ENCODE data around the gene GSN. TPM values are rescaled to one million over a fixed set of nuclear protein-coding genes. Genes with fewer than 3 reads are reported as not detected.

The GSN gene
- total and polyA plus RNA-seq, 11 donors: 379 to 2,088 (median 689) TPM

DNA sequence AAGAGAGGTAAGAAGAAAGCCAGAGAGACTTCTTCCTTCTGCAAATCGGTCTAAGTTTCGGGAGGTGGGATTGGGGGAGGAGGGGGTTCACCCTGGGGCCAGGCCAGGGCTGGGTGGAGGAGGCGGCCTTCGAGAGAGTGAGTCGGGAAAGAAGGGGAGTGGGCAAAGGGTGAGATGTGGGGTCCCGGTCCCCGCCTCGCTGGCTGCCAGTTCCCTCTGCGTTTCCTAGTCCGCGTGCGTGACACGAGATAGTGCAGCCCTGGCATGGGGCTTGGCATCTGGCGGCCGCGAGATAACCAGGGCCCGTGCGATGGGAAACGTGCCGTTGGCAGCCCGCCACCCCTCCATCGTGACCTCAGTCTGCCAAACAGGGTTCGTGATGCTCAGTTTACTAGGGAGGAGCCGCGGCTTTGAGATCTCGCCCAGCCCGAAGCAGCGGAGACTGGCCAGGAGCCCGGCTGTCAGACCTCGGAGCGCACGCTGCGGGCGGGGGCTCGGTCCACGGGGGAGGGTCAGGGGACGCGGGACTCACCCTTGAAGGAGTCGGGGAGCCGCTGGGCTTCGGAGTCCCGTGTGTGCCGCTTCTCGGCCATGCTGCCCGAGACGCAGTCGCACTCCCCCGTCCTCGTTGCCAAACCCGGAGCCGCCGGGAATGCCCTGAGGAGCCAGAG is 101.8 kb downstream of the GSN start, which contains the start of gene STOM:
Gene STOM, minus strand, starts transcription at position 656 of the 671 bp plus-strand sequence. Its CDS starts 63 bp downstream, at position 593.
- WGBS, 4 donors: 0 to 1% (median 0%) methylated on average over 25 to 52 of the region's 52 CpGs
- Histone ChIP-seq H3K4me1 (peaks cover 12 to 78% (median 69%) of the 10 kb centered on the region in 12 donors), H3K36me3 (peaks cover 0 to 22% (median 13%) of the 10 kb centered on the region in 9 donors), H3K9me3 (no peaks in the 10 kb centered on the region), H3K27me3 (no peaks in the 10 kb centered on the region), H3K4me3 (peak within 1 kb of the TSS; percentile 19 to 88 (median 78)), H3K27ac (peak within 1 kb of the TSS; percentile 91 to 99 (median 96))
- DNase-seq: peak; percentile 89 to 95 (median 93)
- peak; percentile 94 to 100 for TF ChIP-seq POLR2A (IDR thresholded peaks at IDR 0.05)
- TF ChIP-seq, protein P1, sequence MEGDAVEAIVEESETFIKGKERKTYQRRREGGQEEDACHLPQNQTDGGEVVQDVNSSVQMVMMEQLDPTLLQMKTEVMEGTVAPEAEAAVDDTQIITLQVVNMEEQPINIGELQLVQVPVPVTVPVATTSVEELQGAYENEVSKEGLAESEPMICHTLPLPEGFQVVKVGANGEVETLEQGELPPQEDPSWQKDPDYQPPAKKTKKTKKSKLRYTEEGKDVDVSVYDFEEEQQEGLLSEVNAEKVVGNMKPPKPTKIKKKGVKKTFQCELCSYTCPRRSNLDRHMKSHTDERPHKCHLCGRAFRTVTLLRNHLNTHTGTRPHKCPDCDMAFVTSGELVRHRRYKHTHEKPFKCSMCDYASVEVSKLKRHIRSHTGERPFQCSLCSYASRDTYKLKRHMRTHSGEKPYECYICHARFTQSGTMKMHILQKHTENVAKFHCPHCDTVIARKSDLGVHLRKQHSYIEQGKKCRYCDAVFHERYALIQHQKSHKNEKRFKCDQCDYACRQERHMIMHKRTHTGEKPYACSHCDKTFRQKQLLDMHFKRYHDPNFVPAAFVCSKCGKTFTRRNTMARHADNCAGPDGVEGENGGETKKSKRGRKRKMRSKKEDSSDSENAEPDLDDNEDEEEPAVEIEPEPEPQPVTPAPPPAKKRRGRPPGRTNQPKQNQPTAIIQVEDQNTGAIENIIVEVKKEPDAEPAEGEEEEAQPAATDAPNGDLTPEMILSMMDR (IDR thresholded peaks at IDR 0.05): no peak
- intact Hi-C loops (cut with DNase I): loop anchor here in 6 of 10 donors (1.0 to 5.0 kb wide), 5 partner anchors 19 to 92 kb away; no protein-coding TSS in a partner anchor
- ATAC-seq: peak; percentile 63 to 86 (median 74)

DNA sequence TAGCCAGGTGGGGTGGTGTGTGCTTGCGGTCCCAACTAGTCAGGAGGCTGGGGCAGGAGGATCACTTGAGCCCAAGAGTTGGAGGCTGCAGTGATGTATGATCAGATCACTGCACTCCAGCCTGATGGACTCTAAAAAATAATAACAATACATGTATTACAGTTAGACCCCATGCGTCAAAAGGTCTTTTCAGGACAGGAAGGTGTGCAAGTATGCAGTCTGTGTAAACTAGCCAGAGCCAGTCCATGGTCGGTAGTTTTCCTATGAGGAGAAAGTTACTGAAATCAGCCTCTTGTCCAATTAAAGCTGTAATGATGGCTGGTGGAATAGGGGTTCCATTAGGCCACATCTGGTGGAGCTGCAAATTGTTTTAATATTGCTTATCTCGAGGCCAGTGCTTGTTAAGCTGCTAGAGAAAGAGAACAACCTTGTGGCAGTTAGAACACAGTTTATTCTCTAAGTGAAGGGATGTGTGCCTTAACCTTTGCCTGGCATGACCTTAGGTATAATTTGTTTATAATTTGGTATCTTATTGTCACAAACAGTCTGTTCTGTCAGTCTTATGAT is 103.6 kb downstream of the GSN start:
- Histone ChIP-seq H3K4me3 (no peak overlapping the region), H3K9me3 (no peaks in the 10 kb centered on the region), H3K27me3 (no peaks in the 10 kb centered on the region), H3K4me1 (peaks cover 4 to 70% (median 56%) of the 10 kb centered on the region in 12 donors), H3K27ac (peak overlapping the region in 11 of 12 donors; percentile 23 to 99 (median 96)), H3K36me3 (peaks cover 0 to 4% (median 2%) of the 10 kb centered on the region in 9 donors)
- no peak for DNase-seq
- intact Hi-C loops (cut with DNase I): loop anchor here in 6 of 10 donors (2.0 to 5.0 kb wide), 4 partner anchors 21 to 94 kb away; no protein-coding TSS in a partner anchor
- TF ChIP-seq, protein P1 (IDR thresholded peaks at IDR 0.05): no peak
- no peak for TF ChIP-seq POLR2A (IDR thresholded peaks at IDR 0.05)
- ATAC-seq: no peak
- WGBS, 4 donors: 59 to 70% (median 61%) methylated on average over 4 of the region's 4 CpGs

DNA sequence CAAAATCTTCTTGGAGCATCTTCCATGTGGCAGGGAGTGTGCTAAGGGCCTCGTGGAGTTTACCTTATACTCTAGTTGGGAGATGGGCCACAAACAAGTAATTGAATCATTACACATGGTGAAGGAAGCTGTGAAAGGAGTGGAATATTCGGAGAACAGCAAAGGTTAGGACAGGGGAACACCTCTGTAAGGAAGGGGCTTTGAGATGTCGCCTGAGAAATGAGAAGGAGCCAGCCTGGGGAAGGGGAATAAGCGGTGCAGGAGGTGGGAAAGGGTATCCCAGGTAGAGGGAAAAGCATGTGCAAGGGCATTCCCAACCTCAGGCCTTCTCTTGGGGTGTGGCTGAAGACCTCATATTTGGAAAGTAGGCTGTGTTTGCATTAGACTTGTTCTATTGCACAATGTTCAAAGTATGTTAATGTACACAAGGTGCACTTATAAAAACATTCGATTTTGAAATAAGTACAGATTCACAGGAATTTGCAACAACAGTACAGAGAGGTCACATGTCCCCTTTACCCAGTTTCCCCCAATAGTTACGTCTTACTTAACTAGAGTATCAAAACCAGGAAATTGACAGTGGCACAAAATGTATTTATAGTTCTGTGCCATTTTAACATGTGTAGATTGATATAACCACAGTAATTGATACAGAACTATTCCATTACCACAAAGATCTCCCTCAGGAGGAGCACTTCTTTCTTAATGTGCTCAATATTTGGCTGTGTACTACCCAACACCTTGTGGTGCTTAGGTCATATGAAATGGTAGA is 104.5 kb downstream of the GSN start:
- 77 to 83% (median 79%) methylated on average over 6 of the region's 6 CpGs for WGBS, 4 donors
- no peaks in the 10 kb centered on the region for H3K9me3 ChIP-seq
- peaks cover 4 to 61% (median 48%) of the 10 kb centered on the region in 12 donors for H3K4me1 ChIP-seq
- H3K27me3 ChIP-seq: no peaks in the 10 kb centered on the region
- no peak for ATAC-seq
- H3K27ac ChIP-seq: peak overlapping the region; percentile 43 to 99 (median 96)
- no peaks in the 10 kb centered on the region for H3K36me3 ChIP-seq
- DNase-seq: no peak
- TF ChIP-seq, protein P1 (IDR thresholded peaks at IDR 0.05): no peak
- TF ChIP-seq POLR2A (IDR thresholded peaks at IDR 0.05): no peak
- intact Hi-C loops (cut with DNase I): loop anchor here in 5 of 10 donors (2.0 to 5.0 kb wide), 3 partner anchors 52 to 95 kb away; no protein-coding TSS in a partner anchor
- no peak overlapping the region for H3K4me3 ChIP-seq

All from heart left ventricle (tissue), 16 donors.